Endothelial cell of umbilical vein (primary cell): ENCODE measurements around the gene AMPH. TPM values are rescaled to one million over a fixed set of nuclear protein-coding genes. Genes with fewer than 3 reads are reported as not detected.

Source experiments
- BruUV-seq: library from RNA; stranded (reverse); fragments of 400-500 nt; replicated peaks from 2 replicates; lab custom pipeline; 2021; lab: Mats Ljungman, UMichigan
- CTCF ChIA-PET: fragments of 300-600, 350-600 bp; sonication (Branson Sonifier 250); formaldehyde crosslinking; loops from one replicate; lab custom pipeline; 2021; ENCODE audit warnings: antibody characterized with exemption, inconsistent platforms; lab: Charles Lee
- POLR2A ChIA-PET: fragments of 300-600, 350-600 bp; sonication (Branson Sonifier 250); formaldehyde crosslinking; loops from one replicate; lab custom pipeline; 2021; ENCODE audit warnings: antibody characterized with exemption, inconsistent platforms; lab: Charles Lee
- DNase-seq: peaks from one replicate; pipeline ENCODE4 v3.0.0-alpha.2; 2011; ENCODE audit warnings: low read depth, low spot score
- FAIRE-seq: peaks from 2 replicates; lab custom pipeline; 2011; peaks lifted over from hg19 to GRCh38; lab: Jason Lieb, UNC
- H2AFZ ChIP-seq: 2 replicates; pipeline ENCODE4 v1.6.0; 2012; ENCODE audit warnings: low read depth, low read length, control low read depth, inconsistent platforms
- H3K27ac ChIP-seq: 2 replicates; pipeline ENCODE4 v1.5.1; 2011; ENCODE audit warnings: low read depth, mild to moderate bottlenecking, control low read depth, low read length, moderate library complexity; ENCODE audit not compliant: insufficient read depth
- H3K27me3 ChIP-seq, 2 experiments: 2 replicates each; pipeline versions ENCODE4 v1.6.0 to v1.6.1; 2011; ENCODE audit warnings: low read length in 2 of 2, mixed read lengths in 1 of 2; ENCODE audit not compliant: control insufficient read depth in 2 of 2, insufficient read depth in 2 of 2
- H3K36me3 ChIP-seq, 2 experiments: 2 replicates in 1 of 2; 3 replicates in 1 of 2; pipeline ENCODE4 v1.5.1; 2011; ENCODE audit warnings: low read length in 2 of 2, mild to moderate bottlenecking in 1 of 2, moderate library complexity in 1 of 2; ENCODE audit not compliant: control insufficient read depth in 2 of 2, insufficient read depth in 2 of 2; ENCODE audit errors: extremely low read depth in 1 of 2
- H3K4me1 ChIP-seq: 3 replicates; pipeline ENCODE4 v1.5.1; 2011; ENCODE audit warnings: mild to moderate bottlenecking, low read length; ENCODE audit not compliant: control insufficient read depth, insufficient read depth; ENCODE audit errors: extremely low read depth
- H3K4me2 ChIP-seq: 2 replicates; pipeline ENCODE4 v1.6.1; 2011; ENCODE audit warnings: low read length, control low read depth, mixed read lengths; ENCODE audit not compliant: insufficient read depth
- H3K4me3 ChIP-seq, 3 experiments: fragments of 200-600 bp in 1 of 3; sonication (generic), shearing (Covaris generic) in 1 of 3; replicated peaks in 1 of 3; 2 replicates each; pipeline ENCODE4 v1.5.1; 2011 to 2016; ENCODE audit warnings: control low read depth in 3 of 3, low read length in 3 of 3, mild to moderate bottlenecking in 2 of 3, inconsistent platforms in 1 of 3, low read depth in 1 of 3, moderate library complexity in 1 of 3; ENCODE audit not compliant: insufficient read depth in 1 of 3
- H3K79me2 ChIP-seq: 2 replicates; pipeline ENCODE4 v1.6.0; 2012; ENCODE audit warnings: low read length, inconsistent platforms; ENCODE audit not compliant: control insufficient read depth, insufficient read depth
- H3K9ac ChIP-seq: replicated peaks from 2 replicates; pipeline ENCODE3; 2011; ENCODE audit warnings: low read length, control low read depth; ENCODE audit not compliant: insufficient read depth; ENCODE audit errors: extremely low read depth
- H3K9me1 ChIP-seq: replicated peaks from 3 replicates; pipeline ENCODE4 v1.6.0; 2011; ENCODE audit warnings: mild to moderate bottlenecking, low read length; ENCODE audit not compliant: control insufficient read depth, insufficient read depth; ENCODE audit errors: extremely low read depth
- H3K9me3 ChIP-seq: replicated peaks from 2 replicates; pipeline ENCODE4 v1.5.1; 2012; ENCODE audit warnings: low read length, inconsistent platforms; ENCODE audit not compliant: control insufficient read depth, insufficient read depth
- H4K20me1 ChIP-seq: replicated peaks from 2 replicates; pipeline ENCODE3; 2011; ENCODE audit warnings: mild to moderate bottlenecking, low read length; ENCODE audit not compliant: control insufficient read depth, insufficient read depth; ENCODE audit errors: extremely low read depth
- EZH2 ChIP-seq: IDR thresholded peaks from 2 replicates; pipeline ENCODE4 v1.6.1; 2012; ENCODE audit warnings: borderline replicate concordance, low read depth, mild to moderate bottlenecking, moderate library complexity, low read length, inconsistent platforms; ENCODE audit not compliant: severe bottlenecking
- FOS ChIP-seq: IDR thresholded peaks from 2 replicates; pipeline ENCODE4 v1.6.1; 2011; ENCODE audit warnings: mild to moderate bottlenecking, low read length, moderate library complexity, borderline replicate concordance; ENCODE audit not compliant: insufficient read depth
- GATA2 ChIP-seq: IDR thresholded peaks from 2 replicates; pipeline ENCODE4 v1.7.0; 2011; ENCODE audit warnings: low read depth, mild to moderate bottlenecking, moderate library complexity, mixed read lengths, low read length; ENCODE audit not compliant: insufficient read length, insufficient read depth
- JUN ChIP-seq: IDR thresholded peaks from 2 replicates; pipeline ENCODE4 v1.6.1; 2011; ENCODE audit warnings: borderline replicate concordance, low read depth; ENCODE audit not compliant: insufficient read length, insufficient read depth
- MYC ChIP-seq: IDR thresholded peaks from one replicate; pipeline ENCODE4 v1.6.1; 2011; ENCODE audit warnings: mild to moderate bottlenecking, low read depth, low read length
- POLR2A ChIP-seq: IDR thresholded peaks from 2 replicates; pipeline ENCODE4 v1.6.1; 2012; ENCODE audit warnings: low read depth, mild to moderate bottlenecking, control low read depth, low read length
- POLR2AphosphoS5 ChIP-seq: IDR thresholded peaks from 2 replicates; pipeline ENCODE4 v1.6.1; 2012; ENCODE audit warnings: low read depth, mild to moderate bottlenecking, control low read depth, low read length, moderate library complexity; ENCODE audit not compliant: insufficient read depth
- dilution Hi-C: fragments of 300-500 bp; cut with MboI; formaldehyde crosslinking; loops from one replicate; pipeline ENCODE4 v1.15.0; 2019; ENCODE audit warnings: low sequenced_read_pairs; ENCODE audit not compliant: extremely low pct_ligation_motif_present
- intact Hi-C: fragments of 100-400 bp; cut with micrococcal nuclease; formaldehyde crosslinking; loops from one replicate; pipeline ENCODE4 v1.10.0; 2022
- polyA plus RNA-seq, 4 experiments: library from polyadenylated mRNA; depleted of rRNA in 3 of 4; stranded (reverse) in 3 of 4; unstranded in 1 of 4; fragments of >200 nt; gene quantifications; 2 replicates each; pipeline versions ENCODE4 v1.2.1 to v1.2.3, GENCODE V29; 2011 to 2012; ENCODE audit warnings: missing spikeins in 1 of 4
- total RNA-seq: library from RNA; stranded (reverse); gene quantifications from 2 replicates; pipeline ENCODE4 v1.2.3, GENCODE V29; 2021
- TF ChIP-seq, protein P1 (sequence below), 2 donors: IDR thresholded peaks; 1 replicate in 1 of 2; 2 replicates in 1 of 2; pipeline ENCODE4 v1.5.1; 2011; ENCODE audit warnings: low read length in 2 of 2, mild to moderate bottlenecking in 2 of 2, moderate library complexity in 2 of 2, control low read depth in 1 of 2, inconsistent platforms in 1 of 2, low read depth in 1 of 2; ENCODE audit not compliant: insufficient read depth in 1 of 2; ENCODE audit errors: extremely low read depth in 1 of 2
- TF ChIP-seq, protein P2 (sequence below): IDR thresholded peaks from 2 replicates; pipeline ENCODE4 v1.6.1; 2011; ENCODE audit not compliant: insufficient read depth, insufficient read length

AMPH gene
- total and polyA plus RNA-seq, 2 donors (not counting 3 experiments of a cell fraction or from before 2014, with no cell fraction given) = 5.2 to 9.2 TPM

DNA sequence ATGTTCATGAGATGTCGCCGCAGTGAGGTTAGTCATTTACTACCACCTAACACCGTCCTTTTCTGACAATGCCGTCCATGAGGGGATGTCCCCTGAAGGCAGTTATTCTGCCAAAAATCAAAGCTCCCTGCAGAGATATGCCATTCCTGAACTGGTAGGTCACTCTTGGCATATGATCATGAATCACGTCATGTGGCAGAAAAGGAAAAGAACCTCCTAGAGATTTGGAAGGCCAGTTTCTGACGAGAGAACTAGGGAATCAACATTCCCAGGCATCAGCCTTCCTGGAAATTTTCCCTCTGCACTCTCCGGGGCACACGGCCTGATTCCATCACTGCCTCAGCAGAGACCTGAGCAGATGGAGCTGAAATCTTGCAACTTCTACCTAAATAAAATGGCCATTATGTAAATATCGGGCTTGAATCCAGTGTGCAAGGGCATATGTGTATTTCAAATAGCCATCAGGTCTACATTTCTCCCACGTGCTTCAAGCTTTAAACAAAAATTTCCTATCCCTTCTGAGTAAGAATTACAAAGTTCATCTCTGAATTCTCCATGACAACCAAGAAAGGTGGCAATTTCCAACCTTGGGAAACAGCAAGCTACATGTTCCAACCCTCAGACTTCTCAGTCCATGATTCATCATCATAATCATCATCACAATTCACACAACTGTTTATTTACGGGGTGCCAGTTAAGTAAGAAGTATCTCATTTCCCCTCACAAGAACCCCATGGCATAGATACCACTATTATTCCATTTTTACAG lies 46.5 kb downstream of the AMPH start:
- Histone ChIP-seq H3K27me3 (no peaks in the 10 kb centered on the region), H3K9ac (no peak overlapping the region), H3K4me3 (no peak overlapping the region), H3K4me2 (no peak overlapping the region), H2AFZ (no peak overlapping the region), H3K36me3 (no peaks in the 10 kb centered on the region), H3K4me1 (no peaks in the 10 kb centered on the region), H4K20me1 (no peaks in the 10 kb centered on the region), H3K9me1 (no peaks in the 10 kb centered on the region), H3K27ac (no peak overlapping the region), H3K9me3 (no peaks in the 10 kb centered on the region), H3K79me2 (no peaks in the 10 kb centered on the region)
- BruUV-seq = no TSS peak
- dilution Hi-C loops (no loop called here), intact Hi-C loops (no loop called here)
- DNase-seq (no peak), FAIRE-seq (no peak)
- CTCF ChIA-PET = no interaction called here
- TF ChIP-seq FOS (no peak), POLR2A (no peak), JUN (no peak), POLR2AphosphoS5 (no peak), EZH2 (no peak), GATA2 (no peak), MYC (no peak)
- TF ChIP-seq, protein P1, sequence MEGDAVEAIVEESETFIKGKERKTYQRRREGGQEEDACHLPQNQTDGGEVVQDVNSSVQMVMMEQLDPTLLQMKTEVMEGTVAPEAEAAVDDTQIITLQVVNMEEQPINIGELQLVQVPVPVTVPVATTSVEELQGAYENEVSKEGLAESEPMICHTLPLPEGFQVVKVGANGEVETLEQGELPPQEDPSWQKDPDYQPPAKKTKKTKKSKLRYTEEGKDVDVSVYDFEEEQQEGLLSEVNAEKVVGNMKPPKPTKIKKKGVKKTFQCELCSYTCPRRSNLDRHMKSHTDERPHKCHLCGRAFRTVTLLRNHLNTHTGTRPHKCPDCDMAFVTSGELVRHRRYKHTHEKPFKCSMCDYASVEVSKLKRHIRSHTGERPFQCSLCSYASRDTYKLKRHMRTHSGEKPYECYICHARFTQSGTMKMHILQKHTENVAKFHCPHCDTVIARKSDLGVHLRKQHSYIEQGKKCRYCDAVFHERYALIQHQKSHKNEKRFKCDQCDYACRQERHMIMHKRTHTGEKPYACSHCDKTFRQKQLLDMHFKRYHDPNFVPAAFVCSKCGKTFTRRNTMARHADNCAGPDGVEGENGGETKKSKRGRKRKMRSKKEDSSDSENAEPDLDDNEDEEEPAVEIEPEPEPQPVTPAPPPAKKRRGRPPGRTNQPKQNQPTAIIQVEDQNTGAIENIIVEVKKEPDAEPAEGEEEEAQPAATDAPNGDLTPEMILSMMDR (IDR thresholded peaks at IDR 0.05; ENCODE audit: extremely low read depth in 1 of 2, insufficient read depth in 1 of 2, low read depth in 1 of 2, low read length in 2 of 2) = no peak
- TF ChIP-seq, protein P2, sequence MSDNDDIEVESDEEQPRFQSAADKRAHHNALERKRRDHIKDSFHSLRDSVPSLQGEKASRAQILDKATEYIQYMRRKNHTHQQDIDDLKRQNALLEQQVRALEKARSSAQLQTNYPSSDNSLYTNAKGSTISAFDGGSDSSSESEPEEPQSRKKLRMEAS = no peak
- POLR2A ChIA-PET = no interaction called here
